Activated CD4-positive, alpha-beta T cell treated with anti-CD3 and anti-CD28 coated beads, Interleukin-2, amount 50 U/mL, for 4 hours (primary cell): ENCODE results near the gene SLC51A.

ENCODE experiments used
- DNase-seq, 2 experiments: peaks; one replicate each; pipeline ENCODE4 v3.0.0-alpha.2; 2020

SLC51A gene

GRCh38 chr3:196246612-196247308 is 30.4 kb downstream of the SLC51A start:
- no peak for DNase-seq

GRCh38 chr3:196251918-196252317 is 35.6 kb downstream of the SLC51A start:
- no peak for DNase-seq

GRCh38 chr3:196254376-196255283 is 38.3 kb downstream of the SLC51A start:
- DNase-seq: no peak

GRCh38 chr3:196255776-196256175 is 39.4 kb downstream of the SLC51A start:
- no peak for DNase-seq

- DNase-seq: no peak
Observed at GRCh38 chr3:196260784-196261183, 44.5 kb downstream of the SLC51A start.

- no peak for DNase-seq
Observed at GRCh38 chr3:196263819-196264218, 47.5 kb downstream of the SLC51A start.

GRCh38 chr3:196268284-196269163 is 52.2 kb downstream of the SLC51A start:
- no peak for DNase-seq

GRCh38 chr3:196270499-196270898 is 54.2 kb downstream of the SLC51A start:
- no peak for DNase-seq

GRCh38 chr3:196272826-196273225 is 56.5 kb downstream of the SLC51A start:
- DNase-seq: no peak

GRCh38 chr3:196273655-196274054 is 57.3 kb downstream of the SLC51A start:
- DNase-seq: no peak

- DNase-seq: peak; percentile 57 to 61
Observed at GRCh38 chr3:196274585-196274984, 58.3 kb downstream of the SLC51A start.

- DNase-seq: no peak
Observed at GRCh38 chr3:196275126-196275525, 58.8 kb downstream of the SLC51A start.

- no peak for DNase-seq
Observed at GRCh38 chr3:196280689-196281440, 64.5 kb downstream of the SLC51A start.

- no peak for DNase-seq
Observed at GRCh38 chr3:196281962-196282361, 65.6 kb downstream of the SLC51A start.
